ENCODE measurements around the gene NEDD8.

DNA sequence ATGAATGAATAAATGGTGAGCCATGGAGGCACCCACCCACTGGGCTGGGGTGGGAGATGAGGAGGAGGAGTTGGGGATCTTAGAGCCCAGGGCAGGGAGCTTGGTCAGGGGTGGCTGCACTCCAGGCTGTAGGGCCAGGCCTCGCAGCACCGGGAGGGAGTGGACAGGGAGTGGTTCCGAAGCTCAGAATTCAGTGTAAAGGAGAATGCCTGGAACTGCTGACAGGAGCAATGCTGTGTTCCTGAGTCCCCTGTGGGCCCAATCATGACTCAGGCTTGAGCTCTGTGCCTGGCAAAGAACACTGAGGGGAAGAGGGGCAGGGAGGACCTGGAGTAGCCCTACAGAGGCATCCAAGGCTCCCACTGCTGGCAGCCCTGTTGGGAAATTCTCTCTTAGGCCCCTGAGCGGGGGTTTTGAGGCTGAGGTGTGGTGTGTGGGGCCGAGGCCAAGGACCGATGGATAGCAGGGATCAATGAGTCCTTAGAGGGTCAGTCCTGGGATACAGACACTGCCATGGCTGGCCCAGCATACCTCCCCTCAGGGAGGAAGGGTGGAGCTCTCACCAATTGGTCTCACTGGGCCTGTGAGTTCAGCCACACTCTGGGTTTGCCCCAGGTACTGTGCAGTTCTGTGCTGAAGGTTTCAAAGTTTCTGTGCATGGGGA, 48.8 kb upstream of the NEDD8 start:
- TF ChIP-seq, protein P1, sequence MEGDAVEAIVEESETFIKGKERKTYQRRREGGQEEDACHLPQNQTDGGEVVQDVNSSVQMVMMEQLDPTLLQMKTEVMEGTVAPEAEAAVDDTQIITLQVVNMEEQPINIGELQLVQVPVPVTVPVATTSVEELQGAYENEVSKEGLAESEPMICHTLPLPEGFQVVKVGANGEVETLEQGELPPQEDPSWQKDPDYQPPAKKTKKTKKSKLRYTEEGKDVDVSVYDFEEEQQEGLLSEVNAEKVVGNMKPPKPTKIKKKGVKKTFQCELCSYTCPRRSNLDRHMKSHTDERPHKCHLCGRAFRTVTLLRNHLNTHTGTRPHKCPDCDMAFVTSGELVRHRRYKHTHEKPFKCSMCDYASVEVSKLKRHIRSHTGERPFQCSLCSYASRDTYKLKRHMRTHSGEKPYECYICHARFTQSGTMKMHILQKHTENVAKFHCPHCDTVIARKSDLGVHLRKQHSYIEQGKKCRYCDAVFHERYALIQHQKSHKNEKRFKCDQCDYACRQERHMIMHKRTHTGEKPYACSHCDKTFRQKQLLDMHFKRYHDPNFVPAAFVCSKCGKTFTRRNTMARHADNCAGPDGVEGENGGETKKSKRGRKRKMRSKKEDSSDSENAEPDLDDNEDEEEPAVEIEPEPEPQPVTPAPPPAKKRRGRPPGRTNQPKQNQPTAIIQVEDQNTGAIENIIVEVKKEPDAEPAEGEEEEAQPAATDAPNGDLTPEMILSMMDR (conservative IDR thresholded peaks at IDR 0.05) = no peak
- no peak for TF ChIP-seq ZFX (IDR thresholded peaks at IDR 0.05)

Measured in C4-2B (cell line).